K562 (cell line): ENCODE results near the gene ZNF140. TPM values are rescaled to one million over a fixed set of nuclear protein-coding genes. Genes with fewer than 3 reads are reported as not detected.

Experiments
- BCLAF1 ChIP-seq, 2 experiments: fragments of 450-650 bp in 1 of 2; IDR thresholded peaks; 2 replicates each; pipeline ENCODE4 v1.6.1; 2011 to 2017; ENCODE audit warnings: low read depth in 2 of 2, antibody characterized with exemption in 1 of 2, borderline replicate concordance in 1 of 2, low read length in 1 of 2, mild to moderate bottlenecking in 1 of 2, mixed read lengths in 1 of 2; ENCODE audit not compliant: control insufficient read depth in 1 of 2
- CHD1 ChIP-seq: fragments of 200-600 bp; sonication (generic); IDR thresholded peaks from one replicate; pipeline ENCODE4 v1.6.1; 2012; ENCODE audit warnings: mild to moderate bottlenecking, moderate library complexity, low read length, inconsistent platforms
- ETV6 ChIP-seq, 3 experiments: fragments of 150-350 bp in 1 of 3; sonication (generic) in 1 of 3; formaldehyde crosslinking in 1 of 3; IDR thresholded peaks; 2 replicates each; pipeline versions ENCODE4 v1.6.1 to v1.8.0; 2014 to 2022; ENCODE audit warnings: borderline replicate concordance in 2 of 3, low read depth in 2 of 3, antibody characterized with exemption in 1 of 3, low read length in 1 of 3, mild to moderate bottlenecking in 1 of 3, missing genetic modification reagents in 1 of 3
- FOXJ2 ChIP-seq: fragments of 200-800 bp; sonication (Bioruptor generic); IDR thresholded peaks from 2 replicates; pipeline ENCODE4 v1.6.1; 2016; ENCODE audit warnings: missing genetic modification characterization, missing compliant biosample characterization
- GABPB1 ChIP-seq: sonication (generic); formaldehyde crosslinking; IDR thresholded peaks from 2 replicates; pipeline ENCODE4 v1.8.0; 2022; ENCODE audit warnings: mild to moderate bottlenecking, missing genetic modification reagents
- GMEB1 ChIP-seq: fragments of 250-450 bp; sonication (Bioruptor Pico); IDR thresholded peaks from 2 replicates; pipeline ENCODE4 v1.4.0; 2020; ENCODE audit warnings: mild to moderate bottlenecking
- HOMEZ ChIP-seq: fragments of 250-450 bp; sonication (Bioruptor Pico); IDR thresholded peaks from 2 replicates; pipeline ENCODE4 v1.4.0; 2020; ENCODE audit warnings: mild to moderate bottlenecking, moderate library complexity
- MIER1 ChIP-seq: fragments of 450-650 bp; IDR thresholded peaks from 2 replicates; pipeline ENCODE4 v1.6.1; 2016; ENCODE audit warnings: antibody characterized with exemption, mild to moderate bottlenecking, low read depth
- MTA2 ChIP-seq: fragments of 450-650 bp; IDR thresholded peaks from 2 replicates; pipeline ENCODE4 v1.6.1; 2016; ENCODE audit warnings: low read depth
- POLR2AphosphoS5 ChIP-seq: IDR thresholded peaks from 2 replicates; pipeline ENCODE4 v1.6.1; 2011; ENCODE audit warnings: mild to moderate bottlenecking, low read depth, low read length, moderate library complexity; ENCODE audit not compliant: control insufficient read depth, insufficient read depth
- RBFOX2 ChIP-seq: fragments of 200-400 bp; formaldehyde crosslinking; IDR thresholded peaks from 2 replicates; pipeline ENCODE4 v1.6.1; 2017; ENCODE audit warnings: low read depth, mild to moderate bottlenecking, low read length, moderate library complexity
- SRSF9 ChIP-seq: fragments of 200-400 bp; formaldehyde crosslinking; IDR thresholded peaks from 2 replicates; pipeline ENCODE4 v1.6.1; 2017; ENCODE audit warnings: low read depth, low read length, borderline replicate concordance
- ZNF609 ChIP-seq: sonication (generic); formaldehyde crosslinking; IDR thresholded peaks from 2 replicates; pipeline ENCODE4 v1.8.1; 2023; ENCODE audit warnings: missing genetic modification reagents, mild to moderate bottlenecking, borderline replicate concordance
- polyA plus RNA-seq, 8 experiments: library from polyadenylated mRNA; depleted of rRNA in 4 of 8; stranded (reverse) in 5 of 8; unstranded in 3 of 8; fragments of >200 nt; fragmentation: Nextera tagmentation in 2 of 8; fragmentation: Illumina TruSeq in 1 of 8; extraction: Ambion mirVana in 2 of 8; extraction: Trizol in 1 of 8; gene quantifications; 2 replicates each; pipeline versions ENCODE4 v1.2.1 to v1.2.3, GENCODE V29; 2011 to 2014; ENCODE audit warnings: inconsistent platforms in 1 of 8, missing spikeins in 1 of 8
- total RNA-seq, 7 experiments: library from RNA; depleted of rRNA in 6 of 7; stranded (reverse); fragments of >200 nt in 6 of 7; fragmentation: Illumina TruSeq in 2 of 7; extraction: Trizol in 2 of 7; gene quantifications; 2 replicates each; pipeline versions ENCODE4 v1.2.1 to v1.2.3, GENCODE V29; 2011 to 2021; ENCODE audit warnings: low replicate concordance in 1 of 7

Gene ZNF140
- total and polyA plus RNA-seq, 9 of the 15 experiments (the other 6 are each of a cell fraction or from before 2014, with no cell fraction given), result 1.6 to 10.9 (median 5.3) TPM

- TF ChIP-seq RBFOX2, result peak; percentile 96
- no peak for TF ChIP-seq ETV6 (IDR thresholded peaks at IDR 0.05; ENCODE audit: borderline replicate concordance in 1 of 2, low read depth in 2 of 2, low read length in 1 of 2)
- peak; percentile 79; the same call in 1 of the 2 replicates for TF ChIP-seq ETV6 (CRISPR knock-in tag; IDR thresholded peaks at IDR 0.05; ENCODE audit: borderline replicate concordance)
- no peak for TF ChIP-seq ZNF609 (CRISPR knock-in tag)
- TF ChIP-seq SRSF9, result no peak
- TF ChIP-seq MTA2, result no peak
- TF ChIP-seq BCLAF1 (IDR thresholded peaks at IDR 0.05; ENCODE audit: borderline replicate concordance in 1 of 2, control insufficient read depth in 1 of 2, low read depth in 2 of 2, low read length in 1 of 2), result no peak
- TF ChIP-seq POLR2AphosphoS5, result peak; percentile 56; the same call in 1 of the 2 replicates
- TF ChIP-seq GABPB1 (CRISPR knock-in tag), result peak; percentile 97
- no peak for TF ChIP-seq CHD1
- peak; percentile 70 for TF ChIP-seq GMEB1 (CRISPR knock-in tag)
- TF ChIP-seq FOXJ2, result 0 out of 2 replicates have a peak, but pooled peaks have one; percentile 43
- TF ChIP-seq MIER1, result no peak
- TF ChIP-seq HOMEZ (CRISPR knock-in tag), result 0 out of 2 replicates have a peak, but pooled peaks have one; percentile 48
These were observed 43.3 kb upstream of the ZNF140 start, which contains the start of gene ZNF84 (continued) for GRCh38 chr12:133037207-133038005.
